Stimulated activated naive CD8-positive, alpha-beta T cell treated with anti-CD3 and anti-CD28 coated beads, Interleukin-15, Interleukin-2, amounts not matched to agents 100 U/mL and 50 U/mL, for 24 hours (primary cell): ENCODE data around the gene KDELR3.
A peak's percentile ranks its signal among the peaks of the same experiment; 100 is the strongest.

Source experiments
- ATAC-seq: fragments of 150-1000 bp; cut with Tn5 transposase; one replicate; pipeline ENCODE4 v1.10.0; 2021
- DNase-seq: peaks from one replicate; pipeline ENCODE4 v3.0.0; 2021

KDELR3 gene

DNA sequence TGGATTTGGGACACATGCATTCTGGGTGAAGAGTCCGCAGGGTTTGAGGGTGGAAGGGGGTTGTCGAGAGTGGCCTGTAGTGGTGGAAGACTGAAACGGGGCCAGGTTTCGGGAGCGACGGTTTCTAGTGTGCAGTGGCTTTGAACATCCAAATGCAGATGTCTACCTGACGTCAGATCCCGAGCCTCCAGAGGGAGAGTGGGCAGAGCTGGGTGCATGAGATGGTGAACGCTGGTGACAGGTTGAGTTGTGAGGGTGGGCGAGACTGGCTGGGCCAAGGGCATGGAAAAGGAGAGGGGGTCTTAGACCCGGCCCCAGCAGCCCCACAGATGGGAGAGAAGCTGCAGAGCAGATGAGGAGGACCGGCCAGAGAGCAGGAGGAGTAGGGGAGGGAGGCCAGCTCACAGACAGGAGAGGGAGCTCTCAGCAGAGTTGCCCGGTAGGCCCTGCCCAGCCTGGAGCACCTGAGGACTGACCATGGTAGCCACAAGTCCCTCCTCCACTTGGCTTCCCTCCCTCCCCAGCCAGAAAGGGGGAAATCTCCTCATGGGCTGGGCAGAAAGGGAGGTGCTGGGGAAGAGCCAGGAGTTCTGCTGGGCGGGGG lies 27.0 kb upstream of the KDELR3 start:
- no peak for ATAC-seq

DNA sequence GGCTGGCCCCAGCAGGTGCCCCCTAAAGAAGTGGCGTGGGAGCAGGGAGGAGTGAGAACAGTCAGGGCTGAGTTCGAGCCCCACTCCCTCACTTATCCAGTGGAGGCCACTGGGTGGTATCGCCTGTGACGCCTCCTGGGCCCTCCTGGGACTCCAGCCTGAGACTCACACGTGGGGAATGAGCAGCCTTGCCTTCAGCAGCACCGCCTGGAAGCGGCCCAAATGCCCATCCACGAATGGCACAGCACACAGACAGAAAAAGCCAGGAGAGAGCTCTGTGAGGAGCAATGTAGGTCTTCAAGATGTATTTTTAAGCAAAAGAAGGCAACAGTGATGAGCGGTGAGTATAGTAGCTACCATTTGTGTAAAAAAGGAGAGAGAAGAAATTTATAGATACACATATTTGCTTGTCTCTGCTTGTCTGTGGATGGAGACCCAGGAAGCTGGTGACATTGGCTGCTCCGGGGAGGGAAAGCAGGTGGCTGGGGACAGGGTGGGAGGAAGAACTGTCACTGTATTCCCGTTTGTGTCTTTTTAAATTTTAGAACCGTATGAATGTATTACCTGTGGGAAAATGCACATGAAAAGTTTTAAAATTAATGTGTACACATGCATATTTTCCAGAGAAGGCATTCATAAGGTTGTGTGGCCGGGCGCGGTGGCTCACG lies 26.1 kb upstream of the KDELR3 start:
- no peak for ATAC-seq

More for the DNA sequence above, 27.0 kb upstream of the KDELR3 start:
- DNase-seq, result no peak

DNA sequence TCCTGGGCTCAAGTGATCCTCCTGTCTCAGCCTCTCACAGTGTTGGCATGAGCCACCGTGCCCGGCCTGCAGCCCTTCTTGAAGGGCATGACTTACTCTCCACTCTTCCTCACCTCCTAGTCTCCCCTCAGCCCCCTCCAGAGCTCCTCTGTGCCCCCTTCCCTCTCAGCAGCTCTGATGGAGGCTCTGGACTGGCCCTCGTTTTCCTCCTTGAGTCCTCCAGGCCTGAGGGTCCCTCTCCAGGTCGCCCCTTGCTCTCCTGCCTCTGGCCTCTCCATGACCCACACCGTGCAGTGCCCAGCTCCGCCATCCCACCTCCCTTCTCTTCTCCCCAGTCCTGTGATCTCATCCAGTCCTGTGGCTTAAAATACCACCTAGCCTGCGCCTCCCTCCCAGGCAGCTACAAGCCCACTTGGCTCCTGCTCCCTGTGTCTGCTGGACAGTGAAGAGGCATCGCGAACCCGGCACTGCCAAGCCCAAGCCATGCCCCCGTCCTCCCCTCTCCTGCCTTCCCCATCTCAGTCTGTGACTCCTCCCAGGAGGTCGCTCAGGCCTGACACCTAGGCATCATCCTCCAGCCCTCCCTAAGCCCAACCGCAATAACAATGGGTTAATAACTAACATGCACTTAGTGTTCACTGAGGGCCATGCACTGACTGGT lies 24.8 kb upstream of the KDELR3 start:
- DNase-seq (no peak), ATAC-seq (no peak)

More for the DNA sequence above, 26.1 kb upstream of the KDELR3 start:
- DNase-seq, result no peak

DNA sequence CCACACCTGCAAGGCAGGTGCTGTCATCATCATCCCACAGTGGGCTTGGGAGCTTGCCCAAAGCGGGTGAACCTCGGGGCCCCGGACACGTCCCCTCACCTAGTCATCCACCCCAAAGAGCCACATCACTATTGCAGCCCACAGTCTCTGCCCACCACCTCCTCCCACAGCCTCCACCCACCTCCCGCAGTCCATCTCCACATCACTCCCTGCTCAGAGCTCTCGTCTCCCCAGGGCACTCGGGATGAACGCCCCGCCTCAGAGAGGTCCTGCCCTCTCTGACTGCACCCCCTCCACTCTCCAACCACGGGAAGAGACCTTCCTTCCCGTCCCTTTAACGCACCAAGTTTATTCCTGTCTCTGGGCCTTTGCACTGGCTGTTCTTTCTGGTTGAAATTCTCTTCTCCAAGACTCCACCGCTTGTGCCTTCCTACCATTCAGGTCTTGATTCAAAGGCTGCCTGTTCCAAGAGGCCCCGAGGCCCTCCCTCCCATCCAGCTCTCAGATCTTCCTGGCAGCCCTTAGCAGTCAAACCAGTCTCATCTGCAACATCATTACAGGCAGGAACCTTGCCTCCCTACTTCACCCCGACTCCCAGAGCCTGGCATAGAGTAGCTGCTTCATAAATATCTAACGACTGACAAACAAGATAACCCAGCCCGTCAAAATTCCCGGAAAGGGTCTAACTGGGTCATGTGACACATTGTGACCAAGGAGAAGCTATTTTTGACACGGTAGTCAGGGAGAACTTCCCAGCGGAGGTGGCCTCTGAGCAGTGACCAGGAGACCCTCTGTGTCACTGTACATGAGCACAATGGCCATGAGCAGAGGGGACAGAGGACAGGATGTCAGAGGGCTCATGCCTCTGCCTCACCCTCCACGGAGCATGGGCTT lies 24.0 kb upstream of the KDELR3 start:
- DNase-seq (no peak), ATAC-seq (no peak)

DNA sequence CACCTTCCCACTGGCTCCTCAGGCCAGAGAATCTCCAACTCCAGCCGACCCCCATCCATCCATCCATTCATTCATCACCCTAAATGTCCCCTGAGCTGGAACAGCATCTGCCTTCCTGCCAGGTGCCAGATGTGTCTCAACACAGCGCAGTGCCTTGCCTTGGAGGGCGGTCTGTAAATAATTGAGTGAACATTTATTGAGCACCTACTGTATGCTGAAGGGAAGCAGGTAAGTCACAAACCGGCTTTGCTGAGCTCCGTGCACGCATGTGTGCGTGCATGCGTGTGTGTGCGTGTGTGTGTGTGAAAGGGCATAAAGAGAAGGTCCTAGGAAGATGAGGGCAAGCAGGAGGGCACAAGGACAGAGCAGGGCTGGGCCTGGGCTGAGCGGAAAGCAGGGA lies 23.1 kb upstream of the KDELR3 start:
- no peak for ATAC-seq
- DNase-seq, result no peak

DNA sequence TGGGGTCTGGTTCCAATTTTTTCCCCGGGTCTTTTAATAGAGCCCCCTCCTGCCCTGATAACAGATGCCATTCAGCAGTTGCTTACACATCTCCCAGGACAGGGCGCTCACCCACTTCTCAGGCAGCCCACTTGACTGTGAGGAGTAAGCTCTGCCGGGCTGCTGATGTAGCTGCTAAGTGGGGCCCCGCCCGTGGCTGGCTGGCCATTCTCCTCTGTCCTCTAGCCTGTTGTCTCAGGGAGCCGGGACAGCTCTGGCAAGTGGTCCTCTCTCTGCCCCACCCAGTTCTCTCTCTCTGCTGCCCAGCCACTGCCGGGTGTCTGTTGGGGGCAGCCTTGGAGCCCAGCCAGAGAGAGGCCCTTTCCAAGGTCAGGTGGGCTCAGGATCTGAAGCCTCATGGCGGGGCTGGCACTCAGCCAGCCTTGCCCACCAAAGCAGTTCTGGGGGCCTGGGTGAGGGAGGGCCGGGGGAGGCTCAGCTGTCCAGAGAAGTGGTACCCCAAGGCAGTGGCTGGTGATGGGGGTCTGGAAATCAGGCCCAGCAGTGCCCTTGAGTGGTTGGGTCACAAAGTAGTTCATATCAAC lies 21.8 kb upstream of the KDELR3 start:
- no peak for DNase-seq
- no peak for ATAC-seq

DNA sequence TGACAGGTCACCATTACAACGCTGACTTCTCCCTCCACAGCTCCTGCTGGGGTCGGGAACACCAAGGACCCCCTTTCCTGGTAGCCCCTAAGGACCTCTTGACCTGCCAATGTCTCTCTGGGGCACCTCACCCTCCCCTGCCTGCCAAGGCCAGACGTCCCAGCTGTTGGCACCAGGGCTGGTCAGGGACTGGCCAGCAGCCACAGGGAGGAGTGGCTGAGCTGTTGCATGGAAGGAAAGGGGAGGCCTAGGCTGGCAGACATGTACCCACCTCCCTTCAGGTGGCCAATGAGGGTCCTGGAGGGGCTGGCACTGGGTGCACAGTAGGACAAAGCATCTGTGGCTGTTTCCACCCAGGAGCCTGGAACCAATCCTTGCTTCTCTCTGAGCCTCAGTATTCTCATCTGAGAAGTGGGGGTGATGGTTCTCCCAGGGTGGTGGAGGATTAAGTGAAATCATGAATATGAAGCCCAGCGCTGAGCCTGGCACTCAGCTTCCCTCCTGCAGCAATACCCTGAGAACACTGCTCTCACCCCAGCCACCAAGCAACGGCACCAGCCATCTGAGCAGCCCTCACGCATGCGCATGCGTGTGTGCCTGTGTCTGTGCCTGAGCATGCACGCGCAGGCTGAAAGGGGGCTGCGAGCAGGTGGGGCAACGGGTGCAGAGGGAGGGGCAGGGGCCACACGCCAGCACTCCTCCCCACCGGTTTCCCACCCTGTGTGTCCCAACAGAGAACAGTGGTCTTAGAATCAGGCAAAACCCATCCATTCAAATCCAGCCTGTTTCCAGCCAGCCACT lies 18.8 kb upstream of the KDELR3 start:
- no peak for ATAC-seq
- DNase-seq, result no peak

DNA sequence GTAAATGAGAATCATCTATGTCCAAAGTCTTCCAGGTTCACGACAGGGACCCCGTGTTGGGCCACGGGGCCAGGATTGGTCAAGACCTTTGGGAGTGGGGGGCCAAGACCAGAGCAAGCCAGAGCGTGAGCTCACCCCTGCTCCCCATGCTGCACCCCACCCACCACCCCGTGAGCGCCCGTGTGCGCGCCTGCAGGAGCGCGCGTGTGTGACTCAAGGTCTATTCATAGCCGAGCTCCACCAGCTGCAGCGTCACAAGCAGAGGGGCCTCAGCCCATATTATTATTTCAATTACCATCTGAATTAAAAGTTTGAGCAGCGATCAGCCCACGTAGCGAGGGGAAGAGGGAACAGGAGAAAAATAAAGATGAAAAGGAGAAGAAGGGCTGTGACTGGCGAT lies 18.1 kb upstream of the KDELR3 start:
- DNase-seq (no peak), ATAC-seq (no peak)

DNA sequence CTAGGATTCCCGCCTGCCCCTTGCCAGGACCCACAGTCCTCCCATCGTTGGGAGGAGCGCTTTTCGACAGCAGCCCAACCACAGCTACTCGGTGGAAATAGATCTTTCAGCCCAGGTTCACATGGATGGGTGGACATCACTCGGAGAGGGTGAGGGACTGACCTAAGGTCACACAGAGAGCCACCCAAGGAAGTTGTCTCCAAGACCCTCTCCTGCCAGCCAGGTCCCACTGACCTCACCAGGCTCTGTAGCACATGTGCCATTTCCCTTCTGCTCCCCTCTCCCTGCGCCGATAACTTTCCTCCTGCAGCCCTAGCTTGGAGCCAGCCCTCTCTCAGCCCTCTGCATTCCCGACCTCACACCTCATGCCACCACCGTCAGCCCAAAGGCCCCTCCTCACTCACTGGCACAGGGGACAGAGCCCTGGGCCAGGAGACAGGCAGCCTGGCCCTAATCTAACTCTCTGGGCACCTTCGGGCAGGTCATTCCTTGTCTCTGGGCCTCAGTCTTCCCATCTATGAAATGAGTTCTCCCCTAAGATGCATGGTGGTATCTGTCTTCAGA lies 17.6 kb upstream of the KDELR3 start:
- ATAC-seq (no peak), DNase-seq (no peak)

DNA sequence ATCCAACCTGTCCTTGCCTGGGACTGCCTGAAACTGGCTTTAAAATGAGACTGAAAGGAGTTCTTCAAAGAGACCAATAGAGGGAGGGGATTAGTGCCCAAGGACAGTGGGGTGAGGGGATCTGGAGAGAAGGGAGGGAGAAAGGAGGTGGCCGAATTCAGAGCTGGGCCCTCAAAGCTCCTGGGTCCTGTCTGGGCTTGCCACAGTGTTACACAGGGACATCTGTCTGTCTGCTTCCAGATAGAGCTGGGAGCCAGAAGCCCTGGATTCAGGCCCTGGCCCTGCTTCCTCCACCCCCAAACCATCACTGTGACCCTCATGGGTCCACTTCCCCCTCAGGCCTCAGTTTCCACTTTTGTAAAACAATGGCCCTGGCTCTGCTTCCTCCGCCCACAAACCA lies 16.5 kb upstream of the KDELR3 start:
- ATAC-seq, result no peak
- no peak for DNase-seq

DNA sequence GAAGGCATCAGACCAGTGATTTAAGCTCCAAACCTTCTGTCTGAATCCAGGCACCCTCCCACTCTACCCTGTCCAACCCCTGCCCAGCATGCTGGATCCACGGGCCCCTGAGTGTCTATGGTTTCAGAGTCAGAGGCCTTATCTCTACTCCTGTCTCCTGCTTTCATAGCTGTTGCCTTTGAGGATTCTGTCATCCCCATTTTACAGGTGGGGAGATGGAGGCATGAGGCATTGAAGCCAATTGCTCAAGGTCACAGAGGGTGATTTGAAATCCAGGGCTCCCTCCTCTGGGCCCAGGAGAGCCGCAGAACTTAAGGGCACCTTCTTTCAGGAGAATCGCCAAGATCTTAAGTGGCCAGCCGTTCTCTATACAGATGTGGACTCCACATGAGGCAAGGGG lies 16.0 kb upstream of the KDELR3 start:
- DNase-seq (no peak), ATAC-seq (no peak)

DNA sequence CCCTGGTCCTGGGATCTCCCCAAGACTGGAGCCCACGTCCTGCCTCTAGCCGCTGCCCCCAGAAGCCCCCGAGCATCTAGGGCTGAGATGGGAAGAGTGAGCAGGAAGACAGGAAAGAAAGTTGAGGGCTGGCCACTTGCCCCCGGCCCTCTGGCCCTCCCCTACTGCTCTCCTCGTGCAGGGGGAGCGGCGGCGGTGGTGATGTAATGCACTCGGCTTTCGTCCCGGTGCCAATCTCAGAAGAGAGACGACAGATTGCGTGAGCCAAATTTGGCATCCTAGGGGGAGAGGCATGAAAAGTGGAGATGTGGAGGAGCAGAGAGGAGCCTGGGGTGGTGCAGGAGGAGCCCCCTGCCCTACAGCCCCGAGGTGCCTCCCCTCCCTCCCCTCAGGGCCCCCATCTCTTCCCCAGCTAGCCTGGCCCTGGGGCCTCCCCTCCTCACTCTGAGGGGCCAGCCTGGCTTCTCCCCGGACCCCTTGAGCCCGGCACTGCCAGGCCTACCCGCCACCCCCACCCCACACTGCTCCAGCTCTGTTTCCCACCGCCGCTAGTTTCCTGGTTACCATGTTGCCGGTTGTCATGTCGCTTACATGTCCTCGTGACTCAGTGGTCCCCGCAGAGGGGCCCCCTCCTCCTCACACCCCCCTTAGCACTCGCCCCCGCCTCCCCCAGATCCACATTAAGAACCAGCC lies 15.4 kb upstream of the KDELR3 start:
- no peak for DNase-seq
- ATAC-seq, result no peak

DNA sequence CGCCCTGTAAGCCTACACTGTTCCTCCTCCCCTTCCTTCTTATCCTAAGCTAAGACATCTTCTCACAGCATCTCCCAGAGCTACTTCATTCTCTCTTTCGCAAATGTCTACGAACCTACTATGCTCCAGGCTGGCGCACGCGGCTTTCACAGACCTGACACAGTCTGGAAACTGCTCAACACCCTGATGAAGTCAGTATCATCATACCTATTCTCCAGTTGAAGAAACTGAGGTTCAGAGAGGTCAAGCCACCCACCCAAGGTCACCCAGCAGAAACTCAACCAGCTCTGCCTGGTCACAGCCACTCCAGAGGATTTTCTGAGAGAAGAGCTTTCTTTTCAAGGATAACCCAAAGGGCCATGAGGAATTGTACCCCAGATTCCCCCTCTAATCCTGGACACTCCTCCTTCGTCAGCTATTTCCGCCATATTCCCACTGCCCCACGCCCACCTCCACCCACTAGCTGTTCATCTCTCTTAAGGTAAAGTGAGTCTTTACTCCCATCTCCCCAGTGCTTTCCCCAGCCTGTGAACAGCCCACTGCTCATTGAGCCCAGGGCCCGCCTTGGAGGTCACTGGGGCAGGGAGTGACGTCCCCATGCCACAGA lies 14.7 kb upstream of the KDELR3 start:
- DNase-seq (no peak), ATAC-seq (no peak)

DNA sequence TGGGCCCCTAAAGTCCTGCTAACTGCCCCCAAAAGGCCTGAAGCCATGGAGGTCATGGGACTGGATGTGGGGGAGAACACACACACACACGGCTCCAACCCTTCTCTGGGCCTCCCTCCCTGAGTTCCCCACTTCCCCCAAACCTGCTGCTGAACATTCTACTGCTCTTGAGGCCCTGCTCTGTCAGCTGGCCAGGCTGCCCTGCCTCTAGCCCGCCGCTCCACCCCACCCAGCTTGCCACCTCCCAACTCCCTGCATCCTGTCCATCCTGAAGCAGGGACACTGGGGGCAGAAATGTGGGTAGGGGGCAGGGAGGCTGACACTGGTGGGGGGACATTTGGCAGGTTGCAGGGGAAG lies 13.9 kb upstream of the KDELR3 start:
- no peak for ATAC-seq
- DNase-seq, result no peak

DNA sequence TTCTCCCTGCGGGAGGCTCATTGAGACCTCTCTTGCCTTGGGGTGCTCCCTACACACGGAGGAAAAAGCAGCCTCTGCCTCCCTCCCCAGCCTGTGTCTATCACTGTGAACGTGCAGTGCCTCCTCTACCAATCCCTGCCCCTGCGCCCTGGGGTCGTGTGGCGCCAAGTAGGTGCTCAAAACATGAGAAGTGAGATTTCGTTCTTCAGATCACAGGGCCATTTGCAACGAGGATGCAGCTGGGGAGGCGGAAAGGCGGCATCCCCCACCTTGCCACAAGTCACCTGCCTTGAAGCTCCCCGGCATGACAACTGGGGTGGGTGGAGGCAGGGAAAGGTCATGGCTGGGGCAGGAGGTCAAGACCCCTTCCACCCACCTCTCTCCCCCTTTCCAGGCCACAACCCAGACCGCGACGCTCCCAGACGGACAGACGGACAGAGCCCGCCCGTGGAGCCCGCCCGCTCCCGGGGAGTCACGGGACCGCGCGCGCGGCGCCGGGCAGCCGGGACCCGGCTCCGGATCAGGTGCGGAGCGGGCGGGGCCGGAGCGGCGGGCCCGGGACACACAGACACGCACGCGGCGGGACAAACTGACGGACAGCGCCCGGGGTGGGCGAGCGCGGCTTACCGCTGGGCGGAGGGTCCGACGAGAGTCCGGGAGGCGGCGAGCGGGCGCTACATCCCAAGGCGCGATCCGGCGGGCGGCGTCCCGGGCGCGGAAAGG lies 13.4 kb upstream of the KDELR3 start:
- peak; percentile 21 for ATAC-seq
- DNase-seq, result peak; percentile 20

DNA sequence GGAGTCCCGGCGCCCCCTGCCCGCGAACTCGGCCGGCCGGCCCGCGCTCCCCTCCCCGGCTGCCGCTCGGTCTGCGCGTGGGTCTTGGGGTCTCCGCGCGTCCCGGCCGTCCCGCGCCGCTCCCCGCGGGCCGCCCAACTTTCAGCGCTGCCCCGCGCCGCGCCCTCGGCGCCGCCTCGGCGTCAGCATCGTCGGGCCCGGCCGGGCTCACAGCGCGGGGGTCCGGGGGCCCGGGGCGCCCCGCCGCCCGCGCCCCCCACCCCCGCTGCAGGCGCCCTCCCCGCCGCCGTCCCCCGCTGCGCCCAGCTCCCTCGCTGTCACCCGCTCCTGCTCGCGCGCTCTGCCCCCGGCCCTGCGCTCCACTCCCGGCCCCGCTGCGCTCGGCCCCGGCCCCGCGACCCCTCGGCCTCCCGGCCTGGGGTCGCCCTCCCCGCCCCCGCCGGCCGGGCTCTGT lies 12.8 kb upstream of the KDELR3 start, which contains the start of gene KCNJ4:
Gene KCNJ4 (minus strand): TSS at position 124 of the 454 bp plus-strand sequence. CDS start 27,067 bp downstream, outside the sequence.
- DNase-seq (no peak), ATAC-seq (no peak)

DNA sequence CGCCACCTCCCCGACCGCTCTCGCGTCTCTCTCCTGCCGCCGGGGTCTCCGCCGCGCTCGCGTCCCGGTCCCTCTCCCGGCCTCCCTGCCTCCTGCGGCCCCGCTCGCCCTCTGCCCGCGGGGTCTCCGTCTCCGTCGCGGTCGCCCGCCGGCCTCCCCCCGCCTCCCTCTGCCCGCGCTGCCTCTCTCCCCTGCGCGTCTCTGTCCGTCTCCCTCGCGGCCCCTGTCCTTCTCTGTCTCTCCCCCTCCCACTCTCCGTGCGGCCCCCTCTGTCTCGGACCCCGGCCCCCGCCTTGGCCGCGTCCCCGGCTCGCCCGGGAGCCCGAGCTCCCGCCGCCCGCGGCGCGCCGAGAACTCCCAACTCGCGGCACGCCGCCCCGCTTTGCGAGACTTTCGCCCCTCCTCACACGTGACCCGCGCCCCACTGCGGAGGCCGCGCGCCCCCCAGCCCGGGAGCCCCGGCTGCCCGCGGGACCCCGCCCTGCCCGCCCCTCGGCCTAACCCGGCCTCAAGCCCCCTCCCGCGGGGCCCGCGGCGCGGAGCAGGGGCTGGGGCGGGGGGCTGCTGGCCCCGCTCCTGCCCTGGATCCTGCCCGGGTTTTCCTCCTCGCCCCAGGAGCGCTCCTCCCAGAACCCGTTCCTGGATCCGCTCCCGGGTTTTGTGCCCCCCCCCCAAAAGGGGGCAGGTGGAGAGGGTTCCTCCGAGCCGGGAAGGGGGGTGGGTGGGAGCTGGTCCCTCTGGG lies 12.2 kb upstream of the KDELR3 start:
- ATAC-seq, result no peak

DNA sequence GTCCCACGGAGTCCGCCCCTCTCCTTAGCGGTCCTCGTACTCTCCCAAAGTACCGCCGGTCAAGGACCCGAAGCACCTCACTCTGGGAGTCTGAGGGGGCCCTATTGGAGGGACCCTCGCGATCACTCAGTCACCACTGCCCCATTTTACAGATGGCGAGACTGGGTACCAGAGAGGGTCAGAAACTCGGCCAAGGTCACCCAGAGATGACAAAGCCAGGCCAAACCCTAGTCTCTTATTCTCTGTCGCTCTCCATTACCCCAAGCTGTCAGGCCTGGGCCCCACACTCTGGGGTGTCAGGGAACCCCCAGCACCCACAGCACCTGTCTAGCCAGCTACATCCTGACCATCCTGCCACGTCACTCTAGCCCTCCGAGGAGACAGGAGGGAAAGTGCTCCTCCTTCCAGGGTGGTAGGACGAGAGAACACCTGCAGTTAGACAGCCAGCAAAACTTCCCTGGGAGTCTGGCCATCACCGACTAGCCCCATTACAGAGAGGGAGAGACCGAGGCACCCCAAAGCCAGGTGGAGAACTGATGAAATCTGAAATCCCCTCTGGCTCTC lies 11.5 kb upstream of the KDELR3 start:
- DNase-seq (no peak), ATAC-seq (no peak)

More for the DNA sequence above, 12.2 kb upstream of the KDELR3 start:
- peak; percentile 36 for DNase-seq
